NCI-H1436 (cell line): ENCODE data around the gene CDK6.

Source experiments
- DNase-seq: peaks from one replicate; lab custom pipeline; 2025; lab: John Stamatoyannopoulos, UW

CDK6 gene

DNA sequence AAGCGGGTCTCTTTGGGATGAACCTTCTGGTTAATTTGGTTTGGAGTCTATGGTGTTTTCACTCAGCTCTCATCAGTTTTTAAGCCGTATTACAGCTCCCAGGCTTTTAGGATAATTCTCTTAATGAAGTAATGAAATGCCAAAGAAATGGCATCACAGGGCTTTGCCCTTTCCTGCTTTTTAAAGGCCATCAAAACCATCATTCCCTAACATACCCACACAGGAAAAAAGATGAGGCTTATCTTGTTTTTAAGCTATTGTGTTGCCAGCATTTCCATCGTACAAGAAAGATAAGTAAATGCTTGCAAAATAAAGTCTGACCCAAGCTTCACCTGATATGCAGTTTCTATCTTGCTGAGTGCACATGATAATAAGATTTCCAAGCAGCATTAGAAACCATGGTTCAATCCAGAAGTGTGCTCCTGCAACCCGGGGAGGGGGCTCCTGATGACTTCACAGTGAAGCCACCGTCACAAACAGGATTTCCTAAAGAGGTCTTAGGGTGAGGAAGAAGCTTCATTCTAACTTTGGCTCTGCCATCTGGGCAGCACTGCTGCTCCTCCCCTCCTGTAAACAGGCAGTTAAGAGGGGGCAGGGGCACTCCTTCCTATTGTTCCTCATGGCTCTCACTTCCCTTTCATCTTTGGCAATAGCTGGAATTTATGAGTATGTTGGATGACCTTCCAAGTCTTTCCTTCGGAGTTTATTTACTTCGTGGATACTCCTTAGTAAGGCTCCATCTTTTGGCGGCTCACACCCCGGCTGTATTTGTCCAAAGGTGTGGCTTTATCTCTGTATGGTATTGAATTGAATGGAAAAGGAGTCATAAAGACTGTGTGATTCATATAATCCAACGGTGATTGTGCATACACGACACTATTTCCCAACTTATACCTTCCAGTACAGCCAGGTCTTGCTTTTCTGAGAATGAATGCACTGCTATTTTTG lies 191.0 kb downstream of the CDK6 start:
- no peak for DNase-seq

DNA sequence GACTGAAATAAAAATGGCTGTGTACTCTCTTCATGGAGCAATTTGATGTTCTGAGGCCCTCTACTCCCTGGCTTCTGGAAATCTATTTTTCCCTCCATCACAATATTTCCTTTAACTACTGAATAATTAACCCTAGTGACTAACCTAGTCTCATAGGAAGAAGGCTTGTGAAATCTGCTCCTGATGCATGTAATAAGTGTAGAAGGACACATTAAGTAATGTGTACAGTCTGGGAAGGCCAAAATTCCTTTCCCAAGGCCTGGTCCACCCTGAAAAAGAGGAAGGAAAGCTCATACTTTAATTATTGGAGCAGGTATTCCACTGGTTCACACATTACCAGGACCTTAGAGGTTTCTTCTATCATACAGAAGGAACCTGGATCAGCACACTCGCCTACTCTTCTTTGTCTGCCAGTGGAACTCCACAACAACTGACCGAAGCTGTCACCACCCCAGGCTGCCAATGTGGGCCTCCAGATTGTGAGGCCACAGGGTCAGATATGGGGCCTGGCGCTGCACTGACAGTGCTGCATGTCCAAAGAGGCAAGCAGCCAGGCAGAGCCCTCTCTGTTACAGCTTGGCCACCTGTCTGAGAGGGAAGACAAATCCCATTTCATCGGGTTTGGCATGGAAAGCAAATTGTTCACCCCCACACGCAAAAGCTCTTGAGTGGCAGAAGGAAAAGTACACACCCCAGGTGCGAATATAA lies 191.8 kb downstream of the CDK6 start:
- DNase-seq, result no peak

DNA sequence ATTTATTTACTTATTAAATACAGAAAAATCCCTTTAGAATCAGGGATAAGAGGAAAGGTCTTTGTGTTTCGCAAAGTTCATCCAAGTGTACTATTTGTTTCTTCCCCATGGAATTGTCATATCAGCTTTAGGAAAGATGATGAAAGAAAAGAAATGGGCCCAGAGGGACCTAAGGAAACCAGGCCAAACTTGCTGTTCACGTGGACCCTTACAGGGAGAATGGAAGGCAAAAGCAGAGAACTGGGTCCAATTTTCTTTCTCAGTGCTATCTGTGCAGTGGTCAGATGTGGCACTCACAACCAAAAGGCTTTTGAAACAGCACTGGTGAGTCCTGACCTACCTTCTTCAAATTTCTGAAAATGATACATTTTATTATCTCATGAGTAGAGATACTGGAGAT lies 192.6 kb downstream of the CDK6 start:
- no peak for DNase-seq

DNA sequence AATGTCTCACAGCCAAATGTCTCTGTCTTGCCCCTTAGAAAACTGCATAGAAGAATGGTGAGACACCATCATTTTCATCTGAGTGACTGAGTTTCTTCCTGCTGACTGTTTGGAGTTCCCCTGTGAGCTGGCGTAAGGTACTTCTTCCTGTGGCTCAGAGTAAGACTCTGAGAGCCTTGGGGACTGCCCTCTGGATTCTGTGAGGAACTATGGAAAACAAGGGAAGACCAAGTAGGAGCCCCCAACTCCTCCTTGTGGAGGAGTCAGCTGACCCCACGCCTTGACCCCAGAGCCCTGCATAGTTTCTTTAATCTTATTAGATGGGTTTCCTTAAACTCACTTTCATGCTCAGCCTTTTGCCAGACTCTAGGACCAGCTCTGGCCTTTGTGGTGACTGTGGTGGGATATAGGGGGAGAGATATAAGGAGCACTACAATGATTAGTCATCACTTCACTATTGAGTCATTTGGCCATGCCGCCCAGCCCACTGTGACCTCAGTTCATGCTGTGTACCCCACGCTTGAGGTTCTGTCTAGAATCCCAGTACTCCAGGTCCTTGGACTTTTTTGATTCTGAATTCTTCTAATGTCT lies 194.4 kb downstream of the CDK6 start:
- no peak for DNase-seq

DNA sequence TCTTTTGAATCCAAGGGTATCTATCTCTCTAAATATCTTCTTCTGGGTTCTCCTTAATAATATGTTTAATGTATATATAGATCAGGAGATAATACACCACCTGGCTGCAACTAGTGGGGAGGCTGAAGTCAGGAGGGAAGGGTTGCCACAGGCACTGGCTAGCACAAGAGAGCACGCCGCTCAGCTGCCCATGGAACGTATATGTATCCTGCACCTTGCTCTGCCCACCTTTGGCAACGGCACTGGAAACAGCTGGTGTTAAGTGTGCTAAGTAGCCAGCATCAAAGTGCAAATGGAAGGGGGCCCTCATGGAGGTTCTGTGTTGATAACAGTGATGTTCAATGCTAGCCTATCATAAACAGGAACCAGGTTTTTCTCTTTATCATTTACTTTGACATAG lies 196.4 kb downstream of the CDK6 start:
- DNase-seq, result no peak

DNA sequence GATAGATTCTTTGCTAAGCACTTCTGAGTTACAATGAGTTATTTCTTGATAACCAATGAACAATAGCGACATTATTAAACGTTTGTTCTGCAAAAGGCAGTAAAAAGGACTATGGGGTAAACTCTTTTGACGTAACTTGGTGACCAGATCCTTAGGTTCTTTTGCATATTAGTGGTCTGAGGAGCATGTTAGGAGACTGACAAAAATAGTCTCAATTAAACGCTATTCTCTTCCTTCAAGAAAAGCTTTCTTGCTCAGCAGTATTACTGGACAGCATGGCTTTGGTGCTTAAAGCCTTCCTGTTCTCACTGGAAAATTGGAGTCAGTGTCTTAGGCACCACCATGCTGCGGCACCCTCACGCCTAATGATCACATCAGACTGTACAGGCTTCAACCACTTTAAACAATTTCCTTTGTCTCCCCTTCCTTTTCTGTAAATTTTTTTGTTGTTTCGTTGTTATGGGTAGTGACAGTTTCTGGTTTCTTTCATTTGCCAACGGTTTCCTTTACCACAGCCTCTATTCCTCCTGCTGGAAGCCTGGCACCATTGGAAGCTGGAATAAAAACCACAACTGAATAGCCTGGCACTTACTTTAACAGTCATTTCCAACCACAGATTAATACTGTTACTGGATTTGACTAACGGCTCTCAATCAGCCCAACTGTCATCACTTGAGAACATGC lies 197.0 kb downstream of the CDK6 start:
- DNase-seq, result no peak

DNA sequence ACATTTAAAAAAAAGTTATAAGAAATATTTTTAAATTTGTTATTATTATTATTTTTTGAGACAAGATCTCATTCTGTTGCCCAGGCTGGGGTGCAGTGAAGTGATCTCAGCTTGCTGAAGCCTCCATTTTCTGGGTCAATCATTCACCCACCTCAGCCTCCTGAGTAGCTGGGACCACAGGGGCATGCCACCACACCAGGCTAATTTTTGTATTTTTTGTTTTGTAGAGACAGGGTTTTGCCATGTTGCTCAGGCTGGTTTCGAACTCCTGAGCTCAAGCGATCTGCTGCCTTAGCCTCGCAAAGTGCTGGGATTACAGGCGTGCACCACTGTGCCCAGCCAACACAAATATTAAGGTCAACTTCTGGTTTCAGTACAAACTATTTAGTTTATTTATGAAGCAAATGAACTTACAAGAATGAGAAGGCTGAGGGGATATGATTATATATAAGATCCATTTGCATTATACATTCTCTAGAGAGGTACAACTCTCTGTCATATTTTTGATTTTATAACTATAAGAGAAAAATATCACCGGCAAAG lies 200.3 kb downstream of the CDK6 start:
- no peak for DNase-seq

DNA sequence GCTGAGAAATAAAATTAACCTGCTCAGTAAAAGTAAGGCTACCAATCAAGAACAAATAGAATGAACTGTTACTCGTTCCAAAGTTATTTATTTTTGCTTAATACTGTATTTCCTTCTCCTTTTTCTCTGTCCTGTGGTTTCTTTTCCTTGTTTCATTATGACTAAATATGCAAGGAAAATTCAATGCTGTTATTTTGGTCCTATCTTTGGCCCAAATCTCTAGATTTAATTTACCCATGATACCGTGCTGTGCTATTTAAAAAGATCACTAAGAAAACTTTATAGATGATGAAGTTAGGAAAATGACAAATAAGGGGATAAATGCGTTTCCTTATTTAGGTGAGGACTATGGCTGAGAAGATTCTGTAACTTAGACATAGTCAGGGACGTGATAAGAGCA lies 200.8 kb downstream of the CDK6 start:
- no peak for DNase-seq

DNA sequence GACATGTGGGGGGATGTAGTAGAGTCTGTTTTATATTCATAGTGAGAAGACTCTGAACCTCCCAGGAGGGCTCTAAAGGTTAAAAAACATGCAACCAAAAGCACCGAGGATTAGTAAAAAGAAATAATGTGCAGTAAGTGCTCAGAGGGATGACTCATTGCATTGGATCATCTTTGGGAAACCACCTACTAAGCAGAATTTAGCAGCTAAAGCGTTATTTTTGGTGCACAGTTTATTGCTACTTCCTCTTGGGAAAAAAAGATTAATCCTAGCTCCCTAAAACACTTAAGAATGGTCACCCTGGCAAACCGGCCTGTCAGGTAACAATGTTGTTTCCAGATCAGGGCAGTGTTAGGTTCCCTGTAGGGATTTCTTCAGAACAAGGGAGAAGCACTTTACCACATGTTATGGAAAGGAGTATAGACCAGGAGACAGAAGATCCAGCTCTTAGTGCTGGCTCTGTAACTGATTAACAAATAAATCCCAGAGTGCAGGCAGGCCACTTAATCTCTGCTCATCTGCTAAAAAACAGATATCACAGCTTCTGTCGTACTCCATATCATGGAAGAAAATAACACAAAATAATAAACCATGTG lies 201.4 kb downstream of the CDK6 start:
- no peak for DNase-seq

DNA sequence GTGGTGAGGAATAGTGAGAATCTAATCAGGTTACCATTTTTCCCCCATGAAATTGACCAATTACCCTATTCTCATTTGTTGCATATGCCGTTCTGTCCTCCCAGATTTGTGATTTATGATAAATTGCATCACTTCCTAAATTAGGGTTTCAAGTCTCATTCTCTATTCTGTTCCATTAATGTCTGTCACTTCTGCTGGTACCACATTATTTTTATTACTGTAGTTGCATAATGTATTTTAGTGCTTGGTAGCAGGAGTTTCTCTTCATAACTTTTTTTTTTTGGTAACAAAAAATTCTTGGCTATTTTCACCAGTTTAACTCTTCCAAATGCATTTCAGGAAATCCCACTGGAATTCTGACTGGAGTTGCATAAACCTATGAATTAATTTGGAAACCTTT lies 202.2 kb downstream of the CDK6 start:
- no peak for DNase-seq

DNA sequence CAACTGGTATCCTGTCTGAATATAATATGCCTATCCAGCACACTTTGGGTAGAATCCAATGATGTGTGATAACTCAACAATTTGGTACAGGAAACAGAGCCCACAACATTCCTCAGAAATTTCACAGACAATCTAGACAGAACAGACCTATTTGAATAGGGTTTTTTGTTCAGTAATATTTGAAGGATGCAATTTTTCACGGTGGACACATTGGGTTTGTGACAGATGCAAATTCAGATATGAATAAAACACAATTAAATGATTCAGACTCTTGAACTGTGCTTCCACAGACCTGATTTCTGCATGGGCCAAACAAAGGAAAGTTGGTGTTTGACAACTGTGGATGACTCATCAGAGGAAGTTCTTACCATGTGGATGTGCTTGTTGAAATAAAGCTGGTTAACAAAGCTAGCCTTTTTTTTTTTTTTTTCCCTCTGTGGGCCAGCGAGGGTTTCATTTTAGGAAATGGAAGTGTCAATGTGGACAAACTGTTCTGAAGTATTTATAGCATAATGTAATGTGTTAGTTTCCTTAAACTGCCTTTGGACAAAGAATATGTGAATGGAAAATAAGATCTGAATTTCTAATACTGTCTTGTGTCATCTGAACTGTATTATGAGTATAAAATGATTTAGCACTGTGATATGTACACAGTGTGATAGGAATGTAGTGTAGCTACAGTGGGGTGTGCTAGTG lies 203.0 kb downstream of the CDK6 start:
- DNase-seq, result no peak

DNA sequence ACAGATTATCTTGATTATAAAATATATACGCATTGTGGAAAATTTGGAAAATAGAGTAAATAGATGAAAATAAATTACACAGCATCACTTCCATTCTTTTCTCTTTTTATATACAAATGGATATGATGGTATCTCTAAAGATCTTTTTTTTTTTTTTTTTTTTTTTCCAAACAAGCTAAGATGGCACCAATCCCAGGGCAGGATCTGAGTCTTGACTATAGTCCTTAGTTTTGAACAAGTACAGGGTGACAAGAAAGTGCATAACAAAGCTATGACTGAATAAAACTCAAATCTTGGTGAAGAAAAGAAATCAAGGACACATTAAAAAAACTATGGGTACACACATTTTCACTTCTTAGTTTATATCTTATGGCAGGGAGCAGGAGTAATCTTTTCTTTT lies 203.6 kb downstream of the CDK6 start:
- DNase-seq, result no peak

DNA sequence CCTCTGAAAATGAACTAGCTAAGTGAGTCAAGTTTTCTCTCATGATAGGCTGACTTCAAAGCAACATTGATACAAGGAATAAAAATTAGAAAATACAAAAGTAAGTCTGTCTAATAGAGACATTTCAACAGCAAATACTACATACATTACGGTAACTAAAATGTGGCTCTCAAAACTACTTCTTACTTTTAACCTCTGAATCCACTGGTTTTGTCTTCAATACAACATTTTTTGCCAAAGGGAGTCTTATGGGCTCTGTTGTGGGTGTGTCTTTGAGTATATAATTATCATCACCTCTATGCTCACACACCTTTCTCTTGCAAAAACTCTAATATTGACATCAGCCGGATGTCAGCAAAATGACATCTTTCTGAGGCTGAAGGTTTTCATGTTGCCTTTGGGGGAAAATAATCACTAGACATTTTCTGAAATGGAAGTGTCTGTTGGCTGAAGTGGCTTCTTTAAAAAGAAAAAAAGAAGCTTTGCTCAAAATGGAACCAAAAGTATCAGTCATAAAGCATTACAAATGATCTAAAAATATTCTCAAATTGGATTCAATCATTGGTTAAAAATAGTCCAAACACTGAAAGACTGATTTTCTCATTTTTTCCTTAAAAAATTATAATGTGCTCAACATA lies 204.4 kb downstream of the CDK6 start:
- no peak for DNase-seq

DNA sequence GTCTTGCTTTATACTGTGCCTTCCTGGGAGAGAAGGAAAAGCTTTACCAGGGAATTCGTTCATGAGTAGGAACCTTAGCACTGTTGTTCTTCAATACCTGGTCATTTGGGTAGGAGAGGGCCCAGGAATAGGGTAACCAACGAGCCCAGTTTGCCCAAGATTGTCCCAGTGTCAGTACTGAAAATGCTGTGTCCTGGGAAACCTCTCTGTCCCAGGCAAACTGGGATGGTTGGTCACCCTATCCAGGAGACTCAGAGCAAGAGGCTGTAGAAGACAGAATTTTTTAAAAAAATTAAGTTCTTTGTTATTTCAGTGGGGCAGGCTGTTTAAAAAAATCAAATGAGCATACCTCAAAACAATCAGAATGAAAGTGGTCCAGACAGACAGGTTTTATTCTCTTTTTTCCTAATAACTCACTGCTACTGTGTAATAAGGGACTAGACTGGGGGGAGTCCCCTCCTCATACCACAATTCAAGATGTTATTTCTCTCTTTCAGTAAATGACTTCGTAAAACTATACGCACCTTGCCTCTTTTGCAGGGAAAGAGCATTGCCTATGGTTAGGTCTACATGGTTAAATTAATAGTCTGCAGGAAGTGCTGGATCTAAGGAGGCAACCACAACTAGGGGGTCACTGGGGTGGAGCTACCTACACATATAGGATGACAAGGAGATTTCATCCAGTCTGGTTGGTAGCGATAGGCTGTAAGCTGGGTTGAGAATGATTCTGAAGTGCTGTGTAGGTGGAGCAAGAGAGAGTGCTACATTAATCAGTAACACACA lies 205.1 kb downstream of the CDK6 start:
- no peak for DNase-seq

DNA sequence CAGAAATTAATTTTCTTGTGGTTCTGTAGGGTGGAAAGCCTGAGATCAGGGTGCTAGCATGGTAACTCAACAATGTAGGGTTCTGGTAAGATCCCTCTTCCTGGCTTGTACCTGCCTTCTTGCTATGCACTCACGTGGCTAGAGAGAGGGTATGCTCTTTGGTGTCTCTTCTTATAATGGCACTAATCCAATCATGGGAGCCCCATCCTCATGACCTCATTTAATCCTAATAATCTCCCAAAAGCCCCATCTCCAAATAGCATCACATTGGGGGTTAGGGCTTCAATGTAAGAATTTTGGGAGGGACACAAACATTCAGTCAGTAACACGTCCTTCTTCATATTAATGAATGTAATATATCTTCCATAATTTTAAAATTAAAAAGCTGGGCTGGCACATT lies 206.6 kb downstream of the CDK6 start:
- DNase-seq, result no peak

DNA sequence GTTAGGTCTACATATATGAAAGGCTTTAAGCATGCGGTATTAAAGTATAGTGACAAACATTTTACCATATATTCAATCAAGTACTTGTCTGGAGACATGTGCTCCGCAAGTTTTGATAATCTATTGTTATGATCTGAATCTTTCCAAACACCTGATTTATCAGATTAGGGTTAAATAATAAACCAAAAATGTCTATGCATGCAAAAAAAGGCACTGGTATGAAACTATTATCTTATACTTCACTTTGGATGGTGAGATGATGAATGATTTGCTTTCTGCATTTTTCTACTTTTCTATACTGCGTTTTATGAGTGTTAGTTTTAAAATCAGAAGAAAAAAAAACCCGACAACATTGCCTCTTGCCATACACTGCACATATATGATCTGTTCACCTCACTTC lies 208.4 kb downstream of the CDK6 start:
- no peak for DNase-seq

DNA sequence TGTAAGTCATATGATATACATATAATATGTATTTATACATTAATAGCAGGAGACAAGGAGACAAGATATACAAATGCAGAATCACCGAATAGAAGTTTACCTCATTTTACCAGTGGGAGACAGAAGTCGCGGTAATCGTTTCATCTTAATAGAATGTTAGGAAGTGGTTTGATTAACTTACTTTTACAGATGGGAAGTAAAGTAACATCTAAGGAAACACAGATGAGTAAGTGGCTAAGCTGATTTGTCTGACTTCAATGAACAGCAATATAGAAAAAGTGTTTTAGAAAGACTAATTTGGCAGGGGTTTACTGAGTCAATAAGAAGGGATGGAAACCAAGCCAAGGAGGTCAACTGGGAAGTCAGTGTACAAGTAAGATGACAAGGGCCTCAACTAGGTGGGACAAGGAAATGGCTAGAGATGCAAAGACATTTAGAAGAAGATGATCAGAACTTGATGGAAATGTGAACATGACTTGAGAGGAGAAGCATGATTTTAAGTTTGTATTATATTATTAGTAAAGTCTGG lies 210.0 kb downstream of the CDK6 start:
- no peak for DNase-seq

DNA sequence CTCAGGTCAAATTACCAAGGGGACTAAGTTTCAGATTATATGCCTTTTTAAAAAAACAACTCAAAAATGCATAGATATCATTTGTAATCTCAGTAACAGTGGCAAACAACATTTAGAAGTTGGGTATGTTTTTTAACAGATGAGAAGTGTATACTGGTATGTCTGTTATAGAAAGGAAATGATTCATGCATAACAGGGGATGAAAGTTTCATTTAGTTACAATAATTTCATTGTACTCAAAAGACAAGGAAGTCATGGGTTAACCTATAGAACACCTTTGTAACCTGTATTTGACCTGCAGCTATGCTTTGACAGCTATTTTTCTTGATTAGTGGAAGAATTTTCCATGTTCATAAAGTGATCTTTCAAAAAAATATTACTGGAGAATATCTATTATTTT lies 210.8 kb downstream of the CDK6 start:
- DNase-seq, result no peak

DNA sequence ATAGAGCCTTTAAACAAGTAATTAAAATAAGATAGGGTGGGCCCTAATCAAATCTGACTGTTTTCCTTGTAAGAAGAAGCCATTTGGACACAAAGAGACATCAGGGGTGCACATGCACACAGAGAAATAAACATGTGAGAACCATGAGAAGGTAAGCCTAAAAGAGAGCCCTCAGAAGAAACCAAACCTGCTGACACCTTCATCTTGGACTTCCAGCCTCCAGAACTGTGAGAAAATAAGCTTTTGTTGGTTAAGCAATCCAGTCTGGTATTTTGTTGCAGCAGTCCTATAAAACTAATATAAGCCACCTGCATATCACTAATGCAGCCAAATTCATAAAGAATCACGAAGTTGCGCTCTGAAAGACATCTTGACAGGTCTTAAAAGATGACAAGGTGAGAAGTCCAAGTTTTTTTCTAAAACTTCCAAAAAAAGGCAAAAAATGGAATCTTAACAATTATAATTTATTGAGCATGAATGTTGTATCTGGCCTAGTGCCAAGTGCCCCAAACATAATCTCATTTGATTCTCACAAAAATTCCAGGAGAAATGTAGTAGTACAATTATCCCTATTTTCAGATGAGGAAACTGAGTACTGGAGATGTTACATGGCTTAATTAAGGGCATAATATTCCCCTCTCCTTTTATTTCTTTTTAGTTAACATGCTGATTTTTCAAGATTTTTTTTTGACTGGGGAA lies 211.9 kb downstream of the CDK6 start:
- no peak for DNase-seq
